Body of pancreas (tissue), 4 donors: ENCODE data around the gene MROH2A.
"Not testable (repeated sequence)": the region's sequence is repeated elsewhere in the genome, so short reads cannot be mapped to it uniquely, and the experiment has no call there.

Experiments
- CTCF ChIP-seq, 7 experiments: fragments of 450-650 bp in 4 of 7; fragments of 200-600 bp in 3 of 7; sonication (generic) in 3 of 7; IDR thresholded peaks; one replicate each; pipeline ENCODE4 v1.5.1; 2016 to 2019; ENCODE audit warnings: antibody characterized with exemption in 7 of 7
- POLR2A ChIP-seq, 3 donors: fragments of 450-650 bp; IDR thresholded peaks; one replicate each; pipeline ENCODE4 v1.6.1; 2016; ENCODE audit warnings: antibody characterized with exemption in 3 of 3, mild to moderate bottlenecking in 2 of 3

GRCh38 chr2:233736868-233737653, 41.1 kb upstream of the MROH2A start:
- not testable (repeated sequence) for TF ChIP-seq POLR2A, CTCF (IDR thresholded peaks at IDR 0.05)
